ENCODE measurements around the gene PHKG2.

Gene PHKG2

GRCh38 chr16:30777591-30778297 lies 29.5 kb downstream of the PHKG2 start:
- no peak for DNase-seq

DNA sequence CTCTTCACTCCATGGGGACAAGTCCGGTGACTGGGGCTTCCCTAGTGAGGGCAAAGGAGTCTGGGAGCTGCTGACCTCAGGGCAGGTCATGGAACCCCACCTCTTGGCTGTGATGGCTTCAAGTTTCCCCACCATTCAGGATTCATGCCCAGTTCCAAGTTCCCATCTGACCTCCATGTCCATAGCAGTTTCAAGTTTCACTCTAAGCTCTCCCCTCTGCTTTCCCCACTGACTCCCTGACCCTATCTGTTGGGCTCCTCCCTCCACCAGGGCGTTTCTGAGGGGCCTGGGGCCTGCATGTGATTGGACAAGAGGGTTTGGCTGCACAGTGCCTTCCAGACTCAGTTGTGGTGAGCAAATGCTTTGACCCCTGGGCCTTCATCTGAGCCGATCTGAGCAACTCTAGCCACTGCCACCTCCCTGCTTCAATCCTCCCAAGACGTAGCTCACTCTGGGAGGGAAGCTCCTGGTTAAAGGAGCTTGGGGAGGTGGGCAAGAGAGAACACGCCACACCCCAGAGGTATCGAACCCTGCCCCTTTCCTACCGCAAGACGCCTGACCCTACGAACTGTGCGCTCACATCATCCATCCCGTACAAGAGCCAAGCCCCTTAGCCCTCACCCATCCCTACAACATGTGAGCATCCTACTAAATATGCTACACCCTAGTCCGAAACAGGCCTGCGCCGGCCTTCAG lies 30.5 kb downstream of the PHKG2 start:
- no peak for DNase-seq

- DNase-seq, result no peak
These were observed 31.4 kb downstream of the PHKG2 start for GRCh38 chr16:30779596-30779995.

DNA sequence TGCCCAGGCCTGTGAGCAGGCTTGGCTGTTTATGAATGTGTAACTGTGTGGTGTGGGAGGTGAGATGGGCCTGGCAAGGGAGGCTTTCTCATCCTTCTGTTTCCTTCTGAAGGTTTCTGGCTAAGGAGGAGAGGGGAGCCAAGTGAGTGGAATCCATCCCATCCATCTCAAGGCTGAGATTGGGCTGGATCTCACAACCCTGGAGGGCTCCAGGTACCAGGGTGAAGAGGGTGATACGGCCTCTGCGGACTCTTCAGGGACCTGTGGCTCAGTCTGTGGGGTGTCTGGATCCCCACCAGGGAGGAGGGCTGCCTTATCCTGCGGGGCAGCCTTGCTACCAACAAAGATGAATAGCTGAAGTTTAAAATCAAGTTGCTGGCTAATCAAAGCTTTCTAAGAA lies 31.8 kb downstream of the PHKG2 start:
- no peak for DNase-seq

- DNase-seq, result no peak
These were observed 32.3 kb downstream of the PHKG2 start for GRCh38 chr16:30780549-30780948.

DNA sequence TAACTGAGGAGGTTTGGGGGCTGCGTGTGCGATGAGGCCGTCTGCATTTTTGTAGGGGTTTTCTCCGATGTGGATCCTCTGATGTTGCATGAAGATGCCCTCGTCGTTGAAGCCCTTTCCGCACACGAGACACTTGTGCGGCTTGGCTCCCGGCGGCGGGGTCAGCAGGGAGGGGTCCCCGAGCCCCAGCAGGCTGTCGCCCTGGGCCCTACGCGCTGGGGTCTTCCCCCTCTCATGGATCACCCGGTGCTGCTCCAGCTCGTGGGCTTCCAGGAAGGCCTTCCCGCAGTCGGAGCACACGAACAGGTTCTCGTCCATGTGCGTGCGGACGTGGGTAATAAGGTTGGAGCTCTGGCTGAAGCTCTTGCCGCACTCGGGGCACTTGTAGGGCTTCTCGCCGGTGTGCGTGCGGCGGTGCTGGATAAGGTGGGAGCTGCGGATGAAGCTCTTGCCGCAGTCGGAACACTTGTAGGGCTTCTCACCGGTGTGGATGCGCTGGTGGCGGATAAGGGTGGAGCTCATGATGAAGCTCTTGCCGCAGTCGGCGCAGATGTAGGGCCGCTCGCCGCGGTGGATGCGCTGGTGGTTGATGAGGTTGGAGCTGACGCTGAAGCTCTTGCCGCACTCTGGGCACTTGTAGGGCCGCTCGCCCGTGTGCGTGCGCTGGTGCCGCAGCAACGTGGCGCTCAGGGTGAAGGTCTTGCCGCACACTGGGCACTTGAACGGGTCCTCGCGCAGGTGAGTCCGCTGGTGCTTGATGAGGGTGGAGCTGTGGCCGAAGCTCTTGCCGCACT lies 34.5 kb downstream of the PHKG2 start:
- no peak for DNase-seq

GRCh38 chr16:30783280-30784109 lies 35.3 kb downstream of the PHKG2 start:
- DNase-seq, result no peak

DNA sequence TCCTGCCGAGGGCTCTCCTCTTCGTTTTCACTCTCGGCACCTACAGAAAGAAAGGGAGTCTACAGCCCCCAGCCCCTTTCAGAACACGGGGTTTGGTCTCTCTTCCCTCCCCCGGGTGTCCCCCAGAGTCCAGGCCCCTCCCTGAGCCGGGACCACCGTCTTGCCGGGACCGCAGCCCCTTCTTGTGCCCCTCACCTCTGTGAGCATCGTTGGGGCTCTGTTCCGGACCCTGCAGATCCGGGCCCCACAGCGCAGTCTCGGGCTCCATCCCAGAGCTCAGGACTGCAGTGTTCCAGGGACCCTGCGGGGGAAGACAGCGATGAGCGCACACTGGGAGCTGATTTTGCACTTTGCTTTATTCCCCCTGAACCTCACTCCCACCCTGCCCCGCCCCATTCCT lies 36.0 kb downstream of the PHKG2 start:
- DNase-seq, result no peak

DNA sequence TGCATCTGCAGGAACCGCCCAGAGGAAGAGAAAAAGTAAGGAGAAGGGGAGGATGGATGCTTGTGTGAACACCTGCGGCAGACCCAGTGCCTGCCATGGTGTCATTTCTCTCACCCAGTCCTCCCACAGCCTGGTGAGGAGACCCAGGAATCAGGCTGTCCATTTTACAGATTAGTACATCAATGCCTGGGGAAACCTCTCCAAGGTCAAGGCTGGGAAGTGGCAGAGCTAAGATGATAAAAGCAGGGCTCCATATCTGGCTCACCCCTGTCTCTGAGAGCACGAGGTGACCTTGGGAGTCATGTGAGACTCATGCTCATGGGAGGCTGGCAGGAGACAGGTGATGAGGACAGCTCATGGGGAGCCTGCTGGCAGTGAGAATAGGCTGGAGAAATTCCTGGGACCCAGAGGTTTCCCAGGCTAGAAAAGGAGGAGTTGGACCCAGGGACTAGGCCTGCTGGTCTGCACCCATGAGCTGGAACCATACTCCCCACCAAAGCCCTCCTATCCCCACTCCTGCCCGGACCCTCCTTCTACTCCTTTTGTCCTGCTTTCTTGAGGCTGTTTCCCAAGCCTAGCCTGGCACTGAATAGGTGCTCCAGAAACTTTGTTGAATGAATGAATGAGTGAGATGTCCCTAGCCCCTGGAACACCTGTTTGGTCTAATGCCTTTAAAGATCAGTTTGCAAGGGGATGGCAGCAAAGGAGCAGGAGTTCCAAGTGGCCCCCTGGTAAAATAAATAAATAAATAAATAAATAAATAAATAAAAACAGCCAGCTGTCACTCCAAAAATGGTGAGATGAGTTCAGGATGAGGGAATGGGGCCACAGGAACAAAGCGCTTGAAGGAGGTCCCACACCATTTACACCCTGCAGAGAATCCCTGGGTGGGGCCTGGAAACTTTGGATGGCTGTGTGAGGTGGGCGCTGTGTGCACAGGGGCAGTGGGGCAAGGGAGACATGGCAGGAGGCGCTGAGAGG lies 37.2 kb downstream of the PHKG2 start:
- no peak for DNase-seq

DNA sequence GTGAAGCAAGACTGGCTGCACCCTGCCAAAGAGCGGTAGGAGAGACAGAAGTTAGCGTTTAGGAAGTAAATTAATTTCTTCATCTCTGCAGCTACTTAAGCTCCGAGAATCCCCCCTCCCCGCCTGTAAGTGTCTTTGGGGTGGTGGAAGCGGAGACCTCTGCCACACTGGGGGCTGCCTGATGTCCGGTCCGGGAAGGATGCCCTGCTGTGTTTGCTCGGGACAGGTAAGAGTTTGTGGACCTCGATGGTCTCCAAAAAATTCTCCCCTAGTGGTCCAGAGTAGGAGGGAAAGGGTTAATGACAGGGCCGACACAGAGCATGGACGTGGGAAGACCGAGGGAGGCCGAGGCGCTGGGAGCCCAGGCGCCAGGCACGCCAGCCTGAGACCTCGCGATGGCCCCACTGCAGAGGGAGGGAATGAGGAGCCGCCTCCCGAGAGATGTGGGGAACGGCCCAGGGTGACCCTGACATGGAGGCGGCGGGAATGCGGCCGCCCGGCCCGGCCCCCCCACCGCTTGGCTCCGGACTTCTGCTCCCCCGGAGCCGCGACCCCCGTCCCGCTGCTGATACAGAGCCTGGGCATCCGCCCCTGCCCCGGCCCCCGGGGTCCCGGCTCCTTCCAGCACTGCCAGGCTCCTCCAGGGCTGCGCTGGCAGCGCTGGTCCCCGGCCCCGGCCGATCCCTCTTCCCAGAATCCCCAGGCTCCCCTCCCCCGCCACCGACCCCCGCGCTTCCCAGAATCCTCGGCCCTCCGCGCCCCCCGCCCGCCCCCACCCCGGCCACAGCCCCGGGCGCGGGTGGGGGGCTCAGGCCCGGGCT lies 38.1 kb downstream of the PHKG2 start:
- no peak for DNase-seq

DNA sequence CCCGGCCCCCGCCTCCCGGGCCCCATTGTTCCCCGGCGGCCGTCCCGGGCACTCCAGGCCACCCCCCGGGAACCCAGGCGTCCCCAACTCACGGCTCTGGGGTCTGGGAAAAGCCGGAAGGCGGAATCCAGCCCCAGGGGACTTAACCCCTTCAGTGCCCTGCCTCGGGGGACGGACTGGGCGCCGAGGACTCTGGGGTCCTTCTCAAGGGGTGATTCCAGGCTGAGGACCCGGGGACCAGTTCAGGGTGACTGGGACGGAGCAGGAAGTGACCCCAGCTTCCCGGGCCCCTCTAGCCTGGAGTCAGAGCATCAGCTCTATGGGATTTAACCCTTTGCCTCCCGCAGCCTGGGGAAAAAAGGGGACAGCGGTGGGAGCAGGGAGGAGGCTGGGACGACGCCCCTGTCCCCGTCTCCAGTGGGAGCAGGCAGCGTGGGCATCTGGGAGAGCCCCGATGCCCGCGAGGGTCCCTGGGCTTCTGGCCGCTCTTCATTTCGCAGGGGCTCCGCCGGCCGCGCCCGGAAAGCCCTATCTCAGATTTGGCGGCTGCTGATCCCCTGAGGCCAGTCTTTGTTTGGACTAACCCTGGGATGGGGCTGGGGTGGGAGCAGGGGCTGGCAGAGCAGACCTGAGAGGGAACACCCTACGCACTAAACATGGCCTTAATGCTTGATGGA lies 38.8 kb downstream of the PHKG2 start, which contains the start of gene ZNF629:
ZNF629 (minus strand) TSS at position 270 of the 677 bp plus-strand sequence. CDS start 2,723 bp downstream, outside the sequence.
- DNase-seq, result peak; percentile 36

DNA sequence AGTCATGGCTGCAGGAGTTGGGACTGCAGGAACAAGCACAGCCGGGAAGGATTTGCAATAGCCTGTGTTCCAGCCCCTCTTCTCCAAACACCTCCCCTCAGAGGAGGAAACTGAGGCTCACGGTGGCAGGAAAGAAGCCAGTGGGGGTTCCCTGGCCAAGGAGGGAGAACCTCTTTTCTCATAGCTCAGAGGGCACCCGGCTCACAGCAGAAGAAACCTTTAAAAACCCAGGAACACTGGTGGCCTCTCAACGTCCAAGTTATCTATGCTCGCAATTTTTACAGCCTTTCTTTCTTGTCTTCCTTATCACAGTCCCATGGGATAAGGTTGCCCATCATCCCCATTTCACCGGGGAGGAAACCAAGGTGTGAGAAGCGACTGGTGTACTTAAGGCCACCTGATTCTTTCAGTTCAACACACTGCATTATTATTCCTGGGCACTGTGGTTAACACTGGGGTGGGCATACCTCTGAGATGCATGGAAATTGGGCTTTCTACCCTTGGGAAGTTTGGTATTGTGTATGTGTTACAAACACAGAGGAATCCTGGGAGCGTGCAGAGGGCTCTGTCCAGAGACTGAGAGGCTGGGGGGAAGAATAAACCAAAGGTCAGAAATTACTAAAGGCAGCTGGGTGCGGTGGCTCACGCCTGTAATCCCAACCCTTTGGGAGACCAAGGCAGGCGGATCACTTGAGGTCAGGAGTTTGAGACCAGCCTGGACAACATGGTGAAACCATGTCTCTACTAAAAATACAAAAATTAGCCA lies 39.6 kb downstream of the PHKG2 start:
- DNase-seq, result no peak

DNA sequence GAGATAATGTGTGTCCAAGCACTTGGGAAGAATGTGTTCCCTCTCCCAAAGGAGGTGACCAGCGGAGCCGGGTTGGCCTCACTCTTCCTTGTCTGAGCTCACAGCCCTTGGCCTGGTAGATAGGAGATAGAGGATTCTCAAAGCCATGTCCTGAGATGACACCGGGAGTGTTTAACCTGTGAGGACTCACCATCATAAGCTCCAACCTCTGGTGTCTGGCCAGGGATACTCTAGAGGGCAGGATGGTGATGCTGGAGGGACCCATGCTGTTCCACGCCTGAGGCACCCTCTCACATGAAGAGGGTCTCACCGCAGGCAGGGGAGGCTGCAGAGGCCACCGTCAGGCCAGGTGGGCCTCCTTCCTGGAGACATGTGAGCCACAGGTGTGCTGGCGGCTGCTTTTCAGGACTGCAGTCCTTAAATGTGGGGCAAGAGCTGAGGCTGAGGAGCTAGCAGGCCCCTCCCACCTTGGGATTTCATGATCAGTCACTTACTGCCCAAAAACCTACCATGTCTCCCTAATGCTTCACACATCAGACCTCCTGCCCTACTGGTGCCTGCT lies 45.4 kb downstream of the PHKG2 start:
- DNase-seq, result no peak

GRCh38 chr16:30794634-30795033 lies 46.4 kb downstream of the PHKG2 start:
- DNase-seq, result no peak

- no peak for DNase-seq
These were observed 49.6 kb downstream of the PHKG2 start for GRCh38 chr16:30797670-30798309.

Measured in activated gamma-delta T cell treated with Interleukin-2 at 50 U/mL for 16 hours (primary cell).